Measurements from ENCODE around the gene LEF1.
"Not testable (repeated sequence)": the region's sequence is repeated elsewhere in the genome, so short reads cannot be mapped to it uniquely, and the experiment has no call there.

Gene LEF1

GRCh38 chr4:108013327-108013726 is 155.4 kb downstream of the LEF1 start:
- DNase-seq (ENCODE audit: low read depth), result no peak
- H3K4me3 ChIP-seq (ENCODE audit: control insufficient read depth, low read depth, low read length), result no peak overlapping the region
- TF ChIP-seq CTCF (IDR thresholded peaks at IDR 0.05; ENCODE audit: control insufficient read depth, insufficient read depth, low read depth, low read length, missing control alignments), result no peak

GRCh38 chr4:108012382-108012781 is 156.3 kb downstream of the LEF1 start:
- not testable (repeated sequence) for H3K4me3 ChIP-seq (ENCODE audit: control insufficient read depth, low read depth, low read length)

GRCh38 chr4:108010167-108010566 is 158.6 kb downstream of the LEF1 start:
- DNase-seq (ENCODE audit: low read depth), result peak; percentile 66
- H3K4me3 ChIP-seq (ENCODE audit: control insufficient read depth, low read depth, low read length), result no peak overlapping the region
- no peak for TF ChIP-seq CTCF (IDR thresholded peaks at IDR 0.05; ENCODE audit: control insufficient read depth, insufficient read depth, low read depth, low read length, missing control alignments)

More at GRCh38 chr4:108012382-108012781, 156.3 kb downstream of the LEF1 start:
- DNase-seq (ENCODE audit: low read depth), result not testable (repeated sequence)

GRCh38 chr4:108008721-108009120 is 160.0 kb downstream of the LEF1 start:
- no peak for TF ChIP-seq CTCF (IDR thresholded peaks at IDR 0.05; ENCODE audit: control insufficient read depth, insufficient read depth, low read depth, low read length, missing control alignments)
- DNase-seq (ENCODE audit: low read depth), result no peak
- H3K4me3 ChIP-seq (ENCODE audit: control insufficient read depth, low read depth, low read length), result no peak overlapping the region

GRCh38 chr4:108007984-108008383 is 160.7 kb downstream of the LEF1 start:
- no peak for TF ChIP-seq CTCF (IDR thresholded peaks at IDR 0.05; ENCODE audit: control insufficient read depth, insufficient read depth, low read depth, low read length, missing control alignments)
- no peak overlapping the region for H3K4me3 ChIP-seq (ENCODE audit: control insufficient read depth, low read depth, low read length)
- DNase-seq (ENCODE audit: low read depth), result no peak

- no peak for DNase-seq (ENCODE audit: low read depth)
- no peak for TF ChIP-seq CTCF (IDR thresholded peaks at IDR 0.05; ENCODE audit: control insufficient read depth, insufficient read depth, low read depth, low read length, missing control alignments)
- H3K4me3 ChIP-seq (ENCODE audit: control insufficient read depth, low read depth, low read length), result no peak overlapping the region
Observed at GRCh38 chr4:108006361-108006760, 162.4 kb downstream of the LEF1 start.

- no peak for TF ChIP-seq CTCF (IDR thresholded peaks at IDR 0.05; ENCODE audit: control insufficient read depth, insufficient read depth, low read depth, low read length, missing control alignments)
- no peak for DNase-seq (ENCODE audit: low read depth)
Observed at GRCh38 chr4:108005807-108006206, 162.9 kb downstream of the LEF1 start.

More at GRCh38 chr4:108005807-108006206, 162.9 kb downstream of the LEF1 start:
- H3K4me3 ChIP-seq (ENCODE audit: control insufficient read depth, low read depth, low read length), result no peak overlapping the region
